Measurements from ENCODE around the gene EXTL2.

DNA sequence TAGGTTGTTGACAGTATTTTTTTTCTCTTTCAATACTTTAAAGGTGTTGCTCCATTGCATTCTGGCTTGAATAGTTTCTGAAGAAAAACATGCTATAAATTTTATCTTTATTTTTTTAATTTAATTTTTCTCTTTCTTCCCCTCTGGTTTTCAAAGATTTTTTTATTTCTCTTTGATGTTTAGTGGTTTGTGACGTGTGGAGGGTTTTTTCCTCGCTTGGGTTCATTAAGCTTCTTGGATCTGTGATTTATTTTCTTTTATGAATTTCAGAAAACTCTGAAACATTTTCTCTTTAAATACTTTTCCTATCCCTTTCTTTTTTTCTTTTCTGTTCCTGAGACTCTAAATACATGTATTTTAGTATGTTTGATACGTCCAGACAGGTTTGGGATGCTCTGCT, 10.5 kb upstream of the EXTL2 start:
- TF ChIP-seq CTCF (IDR thresholded peaks at IDR 0.05) (no peak), POLR2A (IDR thresholded peaks at IDR 0.05) (no peak), EP300 (IDR thresholded peaks at IDR 0.05) (no peak)

Measured in stomach (tissue), 4 donors.